SK-N-SH (cell line): ENCODE measurements around the gene MPV17.

ENCODE experiments used
- MAX ChIP-seq: IDR thresholded peaks from 2 replicates; pipeline ENCODE4 v1.4.0; 2012; ENCODE audit warnings: low read depth
- POLR2AphosphoS5 ChIP-seq: IDR thresholded peaks from 2 replicates; pipeline ENCODE4 v1.6.1; 2012; ENCODE audit warnings: low read depth, low read length
- REST ChIP-seq: IDR thresholded peaks from 2 replicates; pipeline ENCODE4 v1.6.1; 2012; ENCODE audit warnings: mild to moderate bottlenecking, low read depth, low read length, moderate library complexity
- RFX5 ChIP-seq: IDR thresholded peaks from 2 replicates; pipeline ENCODE4 v1.6.1; 2012; ENCODE audit warnings: mild to moderate bottlenecking, improper control_type of control experiment, low read length

GRCh38 chr2:27275211-27276150 lies 47.4 kb downstream of the MPV17 start, which contains the start of gene DNAJC5G:
- no peak for TF ChIP-seq REST
- TF ChIP-seq POLR2AphosphoS5, result no peak
- no peak for TF ChIP-seq MAX
- TF ChIP-seq RFX5, result no peak
